NCI-H1436 (cell line): Measurements from ENCODE around the gene CCHCR1.

Experiments used
- DNase-seq: peaks from one replicate; lab custom pipeline; 2025; lab: John Stamatoyannopoulos, UW

Gene CCHCR1

GRCh38 chr6:31107052-31107451, 50.5 kb downstream of the CCHCR1 start:
- no peak for DNase-seq

GRCh38 chr6:31103136-31103535, 54.5 kb downstream of the CCHCR1 start:
- DNase-seq, result no peak

- DNase-seq, result no peak
Observed at GRCh38 chr6:31098449-31098938, 59.1 kb downstream of the CCHCR1 start.

GRCh38 chr6:31096656-31097055, 60.9 kb downstream of the CCHCR1 start:
- DNase-seq, result no peak

GRCh38 chr6:31096215-31096614, 61.4 kb downstream of the CCHCR1 start:
- no peak for DNase-seq

GRCh38 chr6:31094389-31094881, 63.2 kb downstream of the CCHCR1 start:
- no peak for DNase-seq

- no peak for DNase-seq
Observed at GRCh38 chr6:31092769-31093505, 64.7 kb downstream of the CCHCR1 start.
